ENCODE measurements around the gene COMMD7.

- TF ChIP-seq, protein P1, sequence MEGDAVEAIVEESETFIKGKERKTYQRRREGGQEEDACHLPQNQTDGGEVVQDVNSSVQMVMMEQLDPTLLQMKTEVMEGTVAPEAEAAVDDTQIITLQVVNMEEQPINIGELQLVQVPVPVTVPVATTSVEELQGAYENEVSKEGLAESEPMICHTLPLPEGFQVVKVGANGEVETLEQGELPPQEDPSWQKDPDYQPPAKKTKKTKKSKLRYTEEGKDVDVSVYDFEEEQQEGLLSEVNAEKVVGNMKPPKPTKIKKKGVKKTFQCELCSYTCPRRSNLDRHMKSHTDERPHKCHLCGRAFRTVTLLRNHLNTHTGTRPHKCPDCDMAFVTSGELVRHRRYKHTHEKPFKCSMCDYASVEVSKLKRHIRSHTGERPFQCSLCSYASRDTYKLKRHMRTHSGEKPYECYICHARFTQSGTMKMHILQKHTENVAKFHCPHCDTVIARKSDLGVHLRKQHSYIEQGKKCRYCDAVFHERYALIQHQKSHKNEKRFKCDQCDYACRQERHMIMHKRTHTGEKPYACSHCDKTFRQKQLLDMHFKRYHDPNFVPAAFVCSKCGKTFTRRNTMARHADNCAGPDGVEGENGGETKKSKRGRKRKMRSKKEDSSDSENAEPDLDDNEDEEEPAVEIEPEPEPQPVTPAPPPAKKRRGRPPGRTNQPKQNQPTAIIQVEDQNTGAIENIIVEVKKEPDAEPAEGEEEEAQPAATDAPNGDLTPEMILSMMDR (IDR thresholded peaks at IDR 0.05; ENCODE audit: poor library complexity): no peak
- TF ChIP-seq EZH2phosphoT487 (IDR thresholded peaks at IDR 0.05; ENCODE audit: low read depth, severe bottlenecking, unreplicated experiment) (no peak), EZH2 (IDR thresholded peaks at IDR 0.05; ENCODE audit: borderline replicate concordance) (no peak)
These were observed 31.9 kb downstream of the COMMD7 start for GRCh38 chr20:32711346-32711745.

Measured in hepatocyte (in vitro differentiated cells).